K562 (cell line): ENCODE measurements around the gene GALNT13. TPM values are rescaled to one million over a fixed set of nuclear protein-coding genes. Genes with fewer than 3 reads are reported as not detected.

Experiments
- ATAC-seq: fragments of 200-7000 bp; cut with Tn5 transposase; 3 replicates; pipeline ENCODE4 v1.9.1; 2020; ENCODE audit warnings: moderate library complexity
- BruUV-seq: library from RNA; stranded (reverse); fragments of 400-500 nt; replicated peaks from 2 replicates; lab custom pipeline; 2021; lab: Mats Ljungman, UMichigan
- CTCF ChIA-PET: fragments of 300-600 bp; formaldehyde crosslinking; extraction: SDS; loops from one replicate; lab custom pipeline; 2021; ENCODE audit warnings: low intra/inter-chr PET ratio; lab: Yijun Ruan, JAX
- POLR2A ChIA-PET: fragments of 300-600, 350-650 bp; sonication (Branson Sonifier 250); formaldehyde crosslinking; extraction: SDS; loops from one replicate; lab custom pipeline; 2021; ENCODE audit warnings: antibody characterized with exemption, inconsistent platforms; lab: Yijun Ruan, JAX
- DNase-seq, 4 experiments: peaks; one replicate each; pipeline versions ENCODE4 v3.0.0 to v3.0.0-alpha.2; 2011 to 2018; ENCODE audit warnings: low spot score in 3 of 4, mixed read lengths in 3 of 4; ENCODE audit errors: extremely low read depth in 1 of 4
- FAIRE-seq: peaks from 2 replicates; lab custom pipeline; 2011; peaks lifted over from hg19 to GRCh38; lab: Jason Lieb, UNC
- H2AFZ ChIP-seq: 2 replicates; pipeline ENCODE4 v1.6.0; 2011; ENCODE audit warnings: low read depth, low read length, control low read depth, inconsistent platforms
- H3K27ac ChIP-seq: fragments of 200-600 bp; 3 replicates; pipeline ENCODE4 v1.8.0; 2011; ENCODE audit warnings: low read depth, mild to moderate bottlenecking, control low read depth, inconsistent platforms, low read length, moderate library complexity, mixed read lengths; ENCODE audit errors: extremely low read depth
- H3K27me3 ChIP-seq, 2 experiments: fragments of 300-600 bp in 1 of 2; 2 replicates in 1 of 2; 3 replicates in 1 of 2; pipeline versions ENCODE4 v1.6.0 to v1.8.0; 2011; ENCODE audit warnings: inconsistent platforms in 2 of 2, low read length in 2 of 2, mild to moderate bottlenecking in 1 of 2, mixed read lengths in 1 of 2, moderate library complexity in 1 of 2; ENCODE audit not compliant: control insufficient read depth in 2 of 2, insufficient read depth in 2 of 2
- H3K36me3 ChIP-seq: fragments of 300-600 bp; 3 replicates; pipeline ENCODE4 v1.8.0; 2011; ENCODE audit warnings: mild to moderate bottlenecking, low read length, inconsistent platforms; ENCODE audit not compliant: control insufficient read depth, insufficient read depth
- H3K4me1 ChIP-seq, 2 experiments: fragments of 200-600 bp in 1 of 2; replicated peaks in 1 of 2; 2 replicates in 1 of 2; 3 replicates in 1 of 2; pipeline versions ENCODE4 v1.5.1 to v1.8.0; 2011; ENCODE audit warnings: inconsistent platforms in 2 of 2, low read length in 2 of 2, mild to moderate bottlenecking in 1 of 2, mixed read lengths in 1 of 2, moderate library complexity in 1 of 2; ENCODE audit not compliant: control insufficient read depth in 2 of 2, insufficient read depth in 2 of 2
- H3K4me2 ChIP-seq: 2 replicates; pipeline ENCODE4 v1.6.1; 2011; ENCODE audit warnings: low read length, control low read depth, inconsistent platforms, mixed read lengths; ENCODE audit not compliant: insufficient read depth
- H3K4me3 ChIP-seq: fragments of 200-600 bp; sonication (generic), shearing (Covaris generic); 2 replicates; pipeline ENCODE4 v1.5.1; 2016; ENCODE audit warnings: control low read depth, inconsistent platforms
- H3K79me2 ChIP-seq: fragments of 200-600 bp; 3 replicates; pipeline ENCODE4 v1.8.0; 2011; ENCODE audit warnings: low read length, inconsistent platforms; ENCODE audit not compliant: control insufficient read depth, insufficient read depth
- H3K9ac ChIP-seq, 2 experiments: 2 replicates each; pipeline versions ENCODE4 v1.6.0 to v1.6.1; 2011; ENCODE audit warnings: low read depth in 2 of 2, low read length in 2 of 2, control low read depth in 1 of 2, inconsistent platforms in 1 of 2, mild to moderate bottlenecking in 1 of 2, mixed read lengths in 1 of 2; ENCODE audit not compliant: insufficient read depth in 1 of 2
- H3K9me1 ChIP-seq: one replicate; pipeline ENCODE4 v1.6.0; 2011; ENCODE audit warnings: inconsistent platforms, mild to moderate bottlenecking, low read length, moderate library complexity; ENCODE audit not compliant: control insufficient read depth, insufficient read depth
- H3K9me3 ChIP-seq: replicated peaks from 2 replicates; pipeline ENCODE4 v1.5.1; 2011; ENCODE audit warnings: low read depth, low read length, inconsistent platforms; ENCODE audit not compliant: control insufficient read depth, insufficient read depth
- H4K20me1 ChIP-seq: replicated peaks from 2 replicates; pipeline ENCODE4 v1.6.1; 2011; ENCODE audit warnings: low read length, inconsistent platforms, mixed read lengths; ENCODE audit not compliant: control insufficient read depth, insufficient read depth
- HSF4 ChIP-seq: fragments of 250-450 bp; sonication (Bioruptor Pico); IDR thresholded peaks from 2 replicates; pipeline ENCODE4 v2.1.2; 2022; ENCODE audit warnings: mild to moderate bottlenecking, moderate library complexity, borderline replicate concordance
- MXI1 ChIP-seq: IDR thresholded peaks from 2 replicates; pipeline ENCODE4 v1.6.1; 2011; ENCODE audit warnings: low read depth, mild to moderate bottlenecking, improper control_type of control experiment, low read length
- NFIX ChIP-seq: fragments of 250-450 bp; sonication (Bioruptor Pico); IDR thresholded peaks from 2 replicates; pipeline ENCODE4 v1.4.0; 2020; ENCODE audit warnings: low read depth, mild to moderate bottlenecking, moderate library complexity
- NONO ChIP-seq, 2 experiments: fragments of 200-400 bp in 1 of 2; fragments of 450-650 bp in 1 of 2; formaldehyde crosslinking in 1 of 2; IDR thresholded peaks; 2 replicates each; pipeline ENCODE4 v1.6.1; 2017; ENCODE audit warnings: low read depth in 2 of 2, mild to moderate bottlenecking in 2 of 2, moderate library complexity in 2 of 2, low read length in 1 of 2
- POLR2A ChIP-seq: fragments of 450-650 bp; conservative IDR thresholded peaks from 2 replicates; pipeline ENCODE4 v1.6.1; 2016
- PRDM10 ChIP-seq: fragments of 450-650 bp; IDR thresholded peaks from 2 replicates; pipeline ENCODE4 v1.6.1; 2018; ENCODE audit not compliant: partially characterized antibody
- RNF219 ChIP-seq: fragments of 250-450 bp; sonication (Bioruptor Pico); IDR thresholded peaks from 2 replicates; pipeline ENCODE4 v1.5.0; 2022; ENCODE audit warnings: mild to moderate bottlenecking
- SOX6 ChIP-seq: fragments of 450-650 bp; IDR thresholded peaks from 2 replicates; pipeline ENCODE4 v1.6.1; 2014; ENCODE audit warnings: mild to moderate bottlenecking
- ZBTB43 ChIP-seq: sonication (generic); formaldehyde crosslinking; IDR thresholded peaks from 2 replicates; pipeline ENCODE4 v1.8.0; 2023; ENCODE audit warnings: mild to moderate bottlenecking, missing genetic modification reagents
- WGBS: fragments of 100-300 bp; shearing (Covaris generic); methylation state at CpG from one replicate; pipeline ENCODE4 v1.1.6; 2016; ENCODE audit warnings: low coverage, mixed read lengths; ENCODE audit not compliant: insufficient coverage; ENCODE audit errors: missing lambda C conversion rate; 5-methylcytosine and 5-hydroxymethylcytosine counted together
- in situ Hi-C: fragments of 300-500 bp; cut with MboI; formaldehyde crosslinking; loops from 4 replicates; pipeline ENCODE4 v1.15.0; 2018; ENCODE audit warnings: inconsistent platforms, mixed read lengths
- intact Hi-C: fragments of 100-400 bp; cut with micrococcal nuclease; formaldehyde crosslinking; loops from 2 replicates; pipeline ENCODE4 v1.14.2; 2022
- polyA plus RNA-seq, 8 experiments: library from polyadenylated mRNA; depleted of rRNA in 4 of 8; stranded (reverse) in 5 of 8; unstranded in 3 of 8; fragments of >200 nt; fragmentation: Nextera tagmentation in 2 of 8; fragmentation: Illumina TruSeq in 1 of 8; extraction: Ambion mirVana in 2 of 8; extraction: Trizol in 1 of 8; gene quantifications; 2 replicates each; pipeline versions ENCODE4 v1.2.1 to v1.2.3, GENCODE V29; 2011 to 2014; ENCODE audit warnings: inconsistent platforms in 1 of 8, missing spikeins in 1 of 8
- total RNA-seq, 7 experiments: library from RNA; depleted of rRNA in 6 of 7; stranded (reverse); fragments of >200 nt in 6 of 7; fragmentation: Illumina TruSeq in 2 of 7; extraction: Trizol in 2 of 7; gene quantifications; 2 replicates each; pipeline versions ENCODE4 v1.2.1 to v1.2.3, GENCODE V29; 2011 to 2021; ENCODE audit warnings: low replicate concordance in 1 of 7

Gene GALNT13
- total and polyA plus RNA-seq, 9 of the 15 experiments (the other 6 are each of a cell fraction or from before 2014, with no cell fraction given) = not detected

GRCh38 chr2:154480521-154480920 lies 608.8 kb downstream of the GALNT13 start:
- FAIRE-seq (no peak), DNase-seq (no peak), ATAC-seq (no peak)
- H3K4me1 ChIP-seq = no peaks in the 10 kb centered on the region
- CTCF ChIA-PET = no interaction called here
- H4K20me1 ChIP-seq = no peaks in the 10 kb centered on the region
- H3K27me3 ChIP-seq = no peaks in the 10 kb centered on the region
- H3K9me1 ChIP-seq = no peaks in the 10 kb centered on the region
- POLR2A ChIA-PET = no interaction called here
- in situ Hi-C loops = no loop called here
- no peak overlapping the region for H3K4me3 ChIP-seq
- no peak overlapping the region for H3K27ac ChIP-seq
- no peak overlapping the region for H3K4me2 ChIP-seq
- H3K79me2 ChIP-seq = no peaks in the 10 kb centered on the region
- no peaks in the 10 kb centered on the region for H3K9me3 ChIP-seq
- no peak overlapping the region for H3K9ac ChIP-seq
- H2AFZ ChIP-seq = no peak overlapping the region
- no TSS peak for BruUV-seq
- WGBS = 0% methylated on average over 1 of the region's 1 CpG
- intact Hi-C loops = no loop called here
- no peaks in the 10 kb centered on the region for H3K36me3 ChIP-seq
- TF ChIP-seq NFIX (no peak), SOX6 (no peak), ZBTB43 (CRISPR knock-in tag) (no peak), POLR2A (no peak), PRDM10 (no peak), MXI1 (no peak), NONO (IDR thresholded peaks at IDR 0.05; ENCODE audit: low read depth in 2 of 2, low read length in 1 of 2) (no peak), RNF219 (CRISPR knock-in tag) (no peak), HSF4 (CRISPR knock-in tag) (no peak)
